Stomach (tissue), 4 donors: Measurements from ENCODE around the gene GCN1.

Experiments
- POLR2A ChIP-seq, 4 donors: fragments of 450-650 bp; IDR thresholded peaks; one replicate each; pipeline ENCODE4 v1.6.1; 2016; ENCODE audit warnings: antibody characterized with exemption in 4 of 4, control low read depth in 2 of 4, mild to moderate bottlenecking in 1 of 4, moderate library complexity in 1 of 4
- POLR2AphosphoS5 ChIP-seq, 3 donors: sonication (generic); formaldehyde crosslinking; IDR thresholded peaks; one replicate each; pipeline ENCODE4 v1.6.1; 2016; ENCODE audit warnings: antibody characterized with exemption in 3 of 3
- TF ChIP-seq, protein P1 (sequence below), 7 experiments: fragments of 450-650 bp in 4 of 7; fragments of 200-600 bp in 3 of 7; sonication (generic) in 3 of 7; IDR thresholded peaks; one replicate each; pipeline ENCODE4 v1.5.1; 2016 to 2019; ENCODE audit warnings: antibody characterized with exemption in 7 of 7, control low read depth in 2 of 7, mild to moderate bottlenecking in 1 of 7

DNA sequence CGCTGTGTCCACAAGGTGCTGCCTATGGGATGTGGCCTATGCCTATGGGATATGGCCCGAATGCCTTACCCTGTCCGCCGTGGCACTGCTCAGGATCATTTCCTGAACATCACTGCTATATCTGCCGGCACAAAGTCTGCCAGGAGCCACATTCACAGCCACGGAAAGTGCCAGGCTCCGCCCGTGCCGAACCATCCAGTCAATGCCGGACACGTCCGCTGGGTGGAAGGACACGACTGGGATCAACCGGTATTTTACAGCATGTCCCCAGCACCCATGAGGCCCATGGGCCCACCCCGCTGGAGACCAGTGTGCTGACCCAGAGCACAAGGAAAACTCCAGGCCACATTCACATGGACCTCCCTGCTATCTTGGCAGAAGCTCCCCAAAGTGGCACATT, 63.4 kb downstream of the GCN1 start:
- TF ChIP-seq, protein P1, sequence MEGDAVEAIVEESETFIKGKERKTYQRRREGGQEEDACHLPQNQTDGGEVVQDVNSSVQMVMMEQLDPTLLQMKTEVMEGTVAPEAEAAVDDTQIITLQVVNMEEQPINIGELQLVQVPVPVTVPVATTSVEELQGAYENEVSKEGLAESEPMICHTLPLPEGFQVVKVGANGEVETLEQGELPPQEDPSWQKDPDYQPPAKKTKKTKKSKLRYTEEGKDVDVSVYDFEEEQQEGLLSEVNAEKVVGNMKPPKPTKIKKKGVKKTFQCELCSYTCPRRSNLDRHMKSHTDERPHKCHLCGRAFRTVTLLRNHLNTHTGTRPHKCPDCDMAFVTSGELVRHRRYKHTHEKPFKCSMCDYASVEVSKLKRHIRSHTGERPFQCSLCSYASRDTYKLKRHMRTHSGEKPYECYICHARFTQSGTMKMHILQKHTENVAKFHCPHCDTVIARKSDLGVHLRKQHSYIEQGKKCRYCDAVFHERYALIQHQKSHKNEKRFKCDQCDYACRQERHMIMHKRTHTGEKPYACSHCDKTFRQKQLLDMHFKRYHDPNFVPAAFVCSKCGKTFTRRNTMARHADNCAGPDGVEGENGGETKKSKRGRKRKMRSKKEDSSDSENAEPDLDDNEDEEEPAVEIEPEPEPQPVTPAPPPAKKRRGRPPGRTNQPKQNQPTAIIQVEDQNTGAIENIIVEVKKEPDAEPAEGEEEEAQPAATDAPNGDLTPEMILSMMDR (IDR thresholded peaks at IDR 0.05) = no peak
- no peak for TF ChIP-seq POLR2AphosphoS5 (IDR thresholded peaks at IDR 0.05)
- TF ChIP-seq POLR2A (IDR thresholded peaks at IDR 0.05) = no peak
